ENCODE results near the gene GNG13. TPM values are rescaled to one million over a fixed set of nuclear protein-coding genes. Genes with fewer than 3 reads are reported as not detected.

GNG13 gene
- total and polyA plus RNA-seq, 9 of the 15 experiments (the other 6 are each of a cell fraction or from before 2014, with no cell fraction given): not detected

- intact Hi-C loops (cut with micrococcal nuclease) (no loop called here), in situ Hi-C loops (cut with MboI) (no loop called here)
- no peak overlapping the region for H3K27ac ChIP-seq (ENCODE audit: extremely low read depth, low read depth, low read length)
- H3K9ac ChIP-seq (ENCODE audit: insufficient read depth in 1 of 2, low read depth in 2 of 2, low read length in 2 of 2): no peak overlapping the region
- no peak overlapping the region for H3K4me3 ChIP-seq
- H3K36me3 ChIP-seq (ENCODE audit: control insufficient read depth, insufficient read depth, low read length): no peaks in the 10 kb centered on the region
- POLR2A ChIA-PET: no interaction called here
- CTCF ChIA-PET (ENCODE audit: low intra/inter-chr PET ratio): no interaction called here
- no peaks in the 10 kb centered on the region for H4K20me1 ChIP-seq (replicated peaks; ENCODE audit: control insufficient read depth, insufficient read depth, low read length)
- WGBS (ENCODE audit: insufficient coverage, low coverage, missing lambda C conversion rate): 5% methylated on average over 44 of the region's 44 CpGs
- DNase-seq (ENCODE audit: extremely low read depth in 1 of 4, low spot score in 3 of 4): no peak
- no peak for FAIRE-seq
- no peak for ATAC-seq
- H3K79me2 ChIP-seq (ENCODE audit: control insufficient read depth, insufficient read depth, low read length): no peaks in the 10 kb centered on the region
- BruUV-seq (replicated peaks): no TSS peak
- peaks cover 47 to 92% of the 10 kb centered on the region in 2 experiments for H3K27me3 ChIP-seq (ENCODE audit: control insufficient read depth in 2 of 2, insufficient read depth in 2 of 2, low read length in 2 of 2)
- peaks cover 0 to 26% of the 10 kb centered on the region in 2 experiments; a peak in 2 of 5 replicates for H3K4me1 ChIP-seq (replicated peaks in 1 of 2; ENCODE audit: control insufficient read depth in 2 of 2, insufficient read depth in 2 of 2, low read length in 2 of 2)
- no peak for TF ChIP-seq NR1H2 (CRISPR knock-in tag; IDR thresholded peaks at IDR 0.05)
- TF ChIP-seq CBFA2T2 (conservative IDR thresholded peaks at IDR 0.05): peak; percentile 41; the same call in 1 of the 2 replicates
- TF ChIP-seq MEF2A (IDR thresholded peaks at IDR 0.05; ENCODE audit: control insufficient read depth, low read depth, low read length): no peak
- peak; percentile 68 for TF ChIP-seq TFE3 (CRISPR knock-in tag; IDR thresholded peaks at IDR 0.05)
- peak; percentile 77 for TF ChIP-seq USF1 (CRISPR knock-in tag; IDR thresholded peaks at IDR 0.05)
- TF ChIP-seq USF2 (CRISPR knock-in tag; IDR thresholded peaks at IDR 0.05): peak; percentile 28; the same call in 1 of the 2 replicates
- 0 out of 2 replicates have a peak, but pooled peaks have one; percentile 22 for TF ChIP-seq TOE1 (IDR thresholded peaks at IDR 0.05; ENCODE audit: borderline replicate concordance)
- TF ChIP-seq TOE1 (CRISPR knock-in tag; IDR thresholded peaks at IDR 0.05; ENCODE audit: borderline replicate concordance, low read depth): no peak
- TF ChIP-seq RAD51 (IDR thresholded peaks at IDR 0.05; ENCODE audit: borderline replicate concordance, low read depth): peak; percentile 83
- TF ChIP-seq L3MBTL2 (IDR thresholded peaks at IDR 0.05): peak; percentile 44; the same call in 1 of the 2 replicates
- no peak overlapping the region for H3K4me2 ChIP-seq (ENCODE audit: insufficient read depth, low read length)
- H3K9me1 ChIP-seq (ENCODE audit: control insufficient read depth, insufficient read depth, low read length): no peaks in the 10 kb centered on the region
- no peaks in the 10 kb centered on the region; the same call in 1 of the 2 replicates for H3K9me3 ChIP-seq (replicated peaks; ENCODE audit: control insufficient read depth, insufficient read depth, low read depth, low read length)
- no peak overlapping the region for H2AFZ ChIP-seq (ENCODE audit: low read depth, low read length)
Measured at GRCh38 chr16:848510-849253, 48.1 kb upstream of the GNG13 start.

All from K562 (cell line).